ENCODE data around the gene MAP2K7.

Gene MAP2K7

DNA sequence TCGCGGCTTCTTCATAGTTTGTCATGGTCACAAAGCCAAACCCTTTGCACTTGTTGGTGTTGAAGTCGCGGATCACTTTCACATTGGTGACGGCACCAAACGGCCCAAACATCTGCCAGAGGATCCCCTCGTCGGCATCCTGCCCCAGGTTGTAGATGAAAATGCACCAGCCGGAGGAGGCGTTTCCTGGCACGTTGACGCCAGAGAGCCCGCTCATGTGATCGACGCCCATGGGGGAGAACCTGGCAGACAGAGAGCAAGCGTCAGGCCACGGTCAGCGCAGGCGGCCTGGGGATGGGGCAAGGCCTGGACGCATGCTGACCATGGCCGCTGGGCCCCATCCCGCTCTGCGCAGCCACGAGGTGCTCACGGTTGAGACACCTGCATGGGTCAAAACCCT is 59.9 kb downstream of the MAP2K7 start:
- DNase-seq (ENCODE audit: low read depth in 2 of 2) = no peak

All from stimulated activated CD8-positive, alpha-beta memory T cell treated with anti-CD3 and anti-CD28 coated beads, Interleukin-15, amount 100 ng/mL, for 48 hours (primary cell).